8988T (cell line): Measurements from ENCODE around the gene STIM2.

Experiments used
- DNase-seq: peaks from one replicate; pipeline ENCODE4 v3.0.0; 2011

The STIM2 gene

GRCh38 chr4:26907731-26908599 is 47.3 kb downstream of the STIM2 start:
- DNase-seq = no peak

- no peak for DNase-seq
Observed at GRCh38 chr4:26909369-26909768, 48.7 kb downstream of the STIM2 start.

- DNase-seq = no peak
Observed at GRCh38 chr4:26911254-26911653, 50.6 kb downstream of the STIM2 start.

- DNase-seq = no peak
Observed at GRCh38 chr4:26912069-26912468, 51.4 kb downstream of the STIM2 start.

GRCh38 chr4:26912810-26913209 is 52.2 kb downstream of the STIM2 start:
- DNase-seq = no peak

GRCh38 chr4:26916195-26916594 is 55.6 kb downstream of the STIM2 start:
- DNase-seq = no peak

- no peak for DNase-seq
Observed at GRCh38 chr4:26930964-26931363, 70.3 kb downstream of the STIM2 start.

GRCh38 chr4:26931451-26931850 is 70.8 kb downstream of the STIM2 start:
- DNase-seq = no peak

GRCh38 chr4:26931966-26932365 is 71.3 kb downstream of the STIM2 start:
- no peak for DNase-seq

- no peak for DNase-seq
Observed at GRCh38 chr4:26935397-26935796, 74.8 kb downstream of the STIM2 start.

GRCh38 chr4:26936284-26937065 is 75.8 kb downstream of the STIM2 start:
- no peak for DNase-seq

GRCh38 chr4:26937139-26937538 is 76.5 kb downstream of the STIM2 start:
- no peak for DNase-seq

GRCh38 chr4:26937567-26937966 is 76.9 kb downstream of the STIM2 start:
- no peak for DNase-seq

- no peak for DNase-seq
Observed at GRCh38 chr4:26938516-26938915, 77.9 kb downstream of the STIM2 start.

- DNase-seq = no peak
Observed at GRCh38 chr4:26941951-26942350, 81.3 kb downstream of the STIM2 start.

- no peak for DNase-seq
Observed at GRCh38 chr4:26942871-26943270, 82.2 kb downstream of the STIM2 start.

GRCh38 chr4:26943391-26943790 is 82.8 kb downstream of the STIM2 start:
- DNase-seq = no peak

- DNase-seq = no peak
Observed at GRCh38 chr4:26945794-26946193, 85.2 kb downstream of the STIM2 start.

GRCh38 chr4:26947318-26947717 is 86.7 kb downstream of the STIM2 start:
- no peak for DNase-seq

- no peak for DNase-seq
Observed at GRCh38 chr4:26950446-26950845, 89.8 kb downstream of the STIM2 start.

- DNase-seq = no peak
Observed at GRCh38 chr4:26952891-26953290, 92.2 kb downstream of the STIM2 start.

GRCh38 chr4:26953366-26953765 is 92.7 kb downstream of the STIM2 start:
- no peak for DNase-seq

GRCh38 chr4:26953770-26954423 is 93.3 kb downstream of the STIM2 start:
- DNase-seq = no peak

- DNase-seq = no peak
Observed at GRCh38 chr4:26955241-26955640, 94.6 kb downstream of the STIM2 start.
